Neural progenitor cell (in vitro differentiated cells): ENCODE results near the gene SLC41A3. TPM values are rescaled to one million over a fixed set of nuclear protein-coding genes. Genes with fewer than 3 reads are reported as not detected.

ENCODE experiments used
- DNase-seq: peaks from one replicate; pipeline ENCODE4 v3.0.0-alpha.2; 2016; ENCODE audit warnings: low spot score
- H2AFZ ChIP-seq: fragments of 200-600 bp; sonication (generic); replicated peaks from 2 replicates; pipeline ENCODE4 v1.6.1; 2016; ENCODE audit warnings: antibody characterized with exemption
- H3F3A ChIP-seq: fragments of 200-600 bp; sonication (generic); 2 replicates; pipeline ENCODE4 v1.6.1; 2016; ENCODE audit warnings: antibody characterized with exemption, low read depth
- H3K27ac ChIP-seq: fragments of 200-600 bp; sonication (generic); 2 replicates; pipeline ENCODE4 v1.5.1; 2016; ENCODE audit warnings: mild to moderate bottlenecking
- H3K27me3 ChIP-seq: fragments of 200-600 bp; sonication (generic); 2 replicates; pipeline ENCODE4 v1.6.1; 2016; ENCODE audit warnings: mild to moderate bottlenecking, moderate library complexity
- H3K36me3 ChIP-seq: fragments of 200-600 bp; sonication (generic); 2 replicates; pipeline ENCODE4 v1.5.1; 2016
- H3K4me1 ChIP-seq: fragments of 200-600 bp; sonication (generic); 2 replicates; pipeline ENCODE4 v1.6.1; 2016; ENCODE audit warnings: mixed run types
- H3K4me2 ChIP-seq: fragments of 200-600 bp; sonication (generic); 2 replicates; pipeline ENCODE4 v1.6.1; 2016
- H3K4me3 ChIP-seq: fragments of 200-600 bp; sonication (generic); 2 replicates; pipeline ENCODE4 v1.5.1; 2016
- H3K79me2 ChIP-seq: fragments of 200-600 bp; sonication (generic); 2 replicates; pipeline ENCODE4 v1.6.1; 2016; ENCODE audit warnings: low read depth
- H3K9ac ChIP-seq: fragments of 200-600 bp; sonication (generic); 2 replicates; pipeline ENCODE4 v1.6.1; 2016
- H3K9me3 ChIP-seq: fragments of 200-600 bp; sonication (generic); 2 replicates; pipeline ENCODE4 v1.5.1; 2016; ENCODE audit warnings: low read depth
- H4K20me1 ChIP-seq: fragments of 200-600 bp; sonication (generic); 2 replicates; pipeline ENCODE4 v1.6.1; 2016; ENCODE audit warnings: low read depth
- H3K27ac Mint-ChIP-seq: 3 replicates; pipeline ENCODE4 v1.8.0; 2021; ENCODE audit warnings: mixed read lengths
- H3K27me3 Mint-ChIP-seq: 2 replicates; pipeline ENCODE4 v1.8.0; 2022; ENCODE audit warnings: low read depth, mild to moderate bottlenecking, inconsistent platforms, moderate library complexity, mixed read lengths; ENCODE audit not compliant: insufficient read depth
- H3K36me3 Mint-ChIP-seq: 3 replicates; pipeline ENCODE4 v1.8.0; 2021; ENCODE audit warnings: mixed read lengths
- H3K4me1 Mint-ChIP-seq: 3 replicates; pipeline ENCODE4 v1.8.0; 2021; ENCODE audit warnings: mixed read lengths
- H3K4me3 Mint-ChIP-seq: 3 replicates; pipeline ENCODE4 v1.8.0; 2021; ENCODE audit warnings: mild to moderate bottlenecking, moderate library complexity, mixed read lengths
- H3K9me3 Mint-ChIP-seq: 3 replicates; pipeline ENCODE4 v1.8.0; 2020; ENCODE audit warnings: mixed read lengths
- CTCF ChIP-seq: fragments of 200-600 bp; sonication (generic); IDR thresholded peaks from 2 replicates; pipeline ENCODE4 v1.5.1; 2017; ENCODE audit warnings: antibody characterized with exemption, mild to moderate bottlenecking
- EZH2 ChIP-seq: fragments of 200-600 bp; sonication (generic); IDR thresholded peaks from 2 replicates; pipeline ENCODE4 v1.6.1; 2017; ENCODE audit warnings: antibody characterized with exemption, mild to moderate bottlenecking, moderate library complexity
- EZH2phosphoT487 ChIP-seq: fragments of 200-600 bp; sonication (generic); IDR thresholded peaks from 2 replicates; pipeline ENCODE4 v1.6.1; 2017; ENCODE audit warnings: antibody characterized with exemption
- total RNA-seq: library from RNA; depleted of rRNA; stranded (reverse); fragments of >200 nt; gene quantifications from 2 replicates; pipeline ENCODE4 v1.2.3, GENCODE V29; 2015; ENCODE audit warnings: low replicate concordance

Gene SLC41A3
- total RNA-seq, 1 donor from 2014 or later: 24.9 TPM

DNA sequence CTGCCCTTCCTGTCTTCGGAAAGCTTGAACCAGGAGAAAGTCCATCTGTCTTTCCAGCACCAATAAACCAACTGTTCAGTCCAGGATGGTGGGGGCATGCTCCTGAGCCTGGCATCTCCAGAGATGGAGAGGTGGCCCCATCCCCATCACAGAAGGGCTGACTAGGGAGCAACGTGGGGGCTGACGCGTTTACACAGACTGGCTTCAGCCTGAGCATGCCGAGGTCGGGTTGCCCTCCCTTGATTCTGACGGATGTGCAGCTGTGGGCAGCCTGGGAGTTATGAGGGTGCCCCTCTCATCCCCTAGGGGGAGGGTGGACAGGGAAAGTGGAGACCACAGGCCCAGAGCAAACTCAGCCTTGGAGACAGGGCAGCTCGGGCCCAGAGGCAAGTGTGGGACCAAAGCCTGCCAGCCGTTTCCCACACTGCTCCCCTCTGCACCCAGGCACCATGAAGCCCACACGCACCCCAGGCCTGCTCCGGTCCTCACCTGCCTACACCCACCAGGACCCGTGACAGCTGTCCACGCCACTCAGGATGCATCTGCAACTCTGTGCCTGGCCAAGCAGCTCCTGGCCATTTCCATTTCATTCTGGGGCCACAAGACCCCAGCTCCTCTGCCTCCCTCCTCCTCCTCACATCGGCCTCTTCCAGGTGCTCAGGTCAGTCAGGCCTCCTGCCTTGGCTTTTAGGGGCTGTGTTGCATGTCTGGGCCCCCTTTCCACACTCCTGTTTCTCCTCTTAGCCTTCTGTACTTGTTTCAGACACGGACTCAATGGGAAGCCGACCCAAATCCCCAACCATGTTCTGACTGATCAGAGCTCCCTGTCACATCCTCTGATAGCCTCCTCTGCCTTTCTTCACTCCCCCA is 48.2 kb upstream of the SLC41A3 start:
- Histone ChIP-seq H4K20me1 (no peaks in the 10 kb centered on the region), H3K27ac (no peak overlapping the region), H3K79me2 (no peaks in the 10 kb centered on the region), H2AFZ (peak overlapping the region; percentile 100), H3K27me3 (no peaks in the 10 kb centered on the region), H3K9ac (no peak overlapping the region), H3K9me3 (no peaks in the 10 kb centered on the region), H3K4me3 (no peak overlapping the region), H3K36me3 (no peaks in the 10 kb centered on the region), H3K4me2 (no peak overlapping the region), H3F3A (no peaks in the 10 kb centered on the region), H3K4me1 (peaks cover 3% of the 10 kb centered on the region)
- H3K4me3 Mint-ChIP-seq: no peak overlapping the region
- H3K27ac Mint-ChIP-seq: no peak overlapping the region
- no peaks in the 10 kb centered on the region for H3K9me3 Mint-ChIP-seq
- H3K36me3 Mint-ChIP-seq: no peaks in the 10 kb centered on the region
- no peak for DNase-seq
- H3K27me3 Mint-ChIP-seq: peaks cover 2% of the 10 kb centered on the region
- peaks cover 7% of the 10 kb centered on the region for H3K4me1 Mint-ChIP-seq
- TF ChIP-seq CTCF (no peak), EZH2 (no peak), EZH2phosphoT487 (no peak)

GRCh38 chr3:126130981-126131745 is 47.2 kb upstream of the SLC41A3 start:
- Mint-ChIP-seq H3K27ac (no peak overlapping the region), H3K9me3 (no peaks in the 10 kb centered on the region)
- no peak for DNase-seq

GRCh38 chr3:126130081-126130855 is 46.3 kb upstream of the SLC41A3 start:
- Histone ChIP-seq H3K27me3 (no peaks in the 10 kb centered on the region), H3K9ac (no peak overlapping the region), H3F3A (no peaks in the 10 kb centered on the region), H3K4me2 (no peak overlapping the region), H2AFZ (no peak overlapping the region), H4K20me1 (no peaks in the 10 kb centered on the region), H3K36me3 (no peaks in the 10 kb centered on the region), H3K27ac (no peak overlapping the region), H3K4me3 (no peak overlapping the region), H3K9me3 (no peaks in the 10 kb centered on the region), H3K4me1 (peaks cover 12% of the 10 kb centered on the region), H3K79me2 (no peaks in the 10 kb centered on the region)
- no peak for DNase-seq
- no peak overlapping the region for H3K4me3 Mint-ChIP-seq
- H3K4me1 Mint-ChIP-seq: peaks cover 16% of the 10 kb centered on the region
- TF ChIP-seq EZH2 (no peak), EZH2phosphoT487 (no peak), CTCF (no peak)
- H3K27me3 Mint-ChIP-seq: peaks cover 2% of the 10 kb centered on the region
- no peaks in the 10 kb centered on the region for H3K9me3 Mint-ChIP-seq
- no peak overlapping the region for H3K27ac Mint-ChIP-seq
- no peaks in the 10 kb centered on the region for H3K36me3 Mint-ChIP-seq

More at GRCh38 chr3:126130981-126131745, 47.2 kb upstream of the SLC41A3 start:
- H3K27ac ChIP-seq: no peak overlapping the region
- no peaks in the 10 kb centered on the region for H3K36me3 Mint-ChIP-seq
- H3K4me3 ChIP-seq: no peak overlapping the region
- no peaks in the 10 kb centered on the region for H3K36me3 ChIP-seq
- H3K9me3 ChIP-seq: no peaks in the 10 kb centered on the region
- no peaks in the 10 kb centered on the region for H3K79me2 ChIP-seq
- H3K4me1 Mint-ChIP-seq: peaks cover 13% of the 10 kb centered on the region
- H3F3A ChIP-seq: no peaks in the 10 kb centered on the region
- no peaks in the 10 kb centered on the region for H4K20me1 ChIP-seq
- H3K4me3 Mint-ChIP-seq: peak overlapping the region; percentile 17
- no peak overlapping the region for H3K4me2 ChIP-seq
- H3K4me1 ChIP-seq: peaks cover 12% of the 10 kb centered on the region
- no peak overlapping the region for H3K9ac ChIP-seq
- TF ChIP-seq CTCF: no peak
- H3K27me3 Mint-ChIP-seq: peaks cover 1% of the 10 kb centered on the region
- H2AFZ ChIP-seq: no peak overlapping the region
- H3K27me3 ChIP-seq: no peaks in the 10 kb centered on the region
